Suprapubic skin (tissue), 4 donors: ENCODE data around the gene MAP2K6. TPM values are rescaled to one million over a fixed set of nuclear protein-coding genes. Genes with fewer than 3 reads are reported as not detected.

ENCODE experiments used
- DNase-seq, 2 donors: peaks; one replicate each; pipeline ENCODE4 v3.0.0-alpha.2; 2019; ENCODE audit warnings: low spot score in 2 of 2
- H3K27ac ChIP-seq: fragments of 200-600 bp; sonication (generic); one replicate; pipeline ENCODE4 v1.5.1; 2019
- H3K27me3 ChIP-seq: fragments of 200-600 bp; sonication (generic); one replicate; pipeline ENCODE4 v1.5.1; 2019
- H3K36me3 ChIP-seq: fragments of 200-600 bp; sonication (generic); one replicate; pipeline ENCODE4 v1.5.1; 2019
- H3K4me1 ChIP-seq: fragments of 200-600 bp; sonication (generic); one replicate; pipeline ENCODE4 v1.5.1; 2019
- H3K4me3 ChIP-seq: fragments of 200-600 bp; sonication (generic); one replicate; pipeline ENCODE4 v1.5.1; 2019; ENCODE audit warnings: mild to moderate bottlenecking
- H3K9me3 ChIP-seq: fragments of 200-600 bp; sonication (generic); one replicate; pipeline ENCODE4 v1.5.1; 2019
- CTCF ChIP-seq, 2 donors: fragments of 200-600 bp in 1 of 2; fragments of 450-650 bp in 1 of 2; sonication (generic) in 1 of 2; IDR thresholded peaks; one replicate each; pipeline ENCODE4 v1.5.1; 2016 to 2019; ENCODE audit warnings: antibody characterized with exemption in 2 of 2, mild to moderate bottlenecking in 1 of 2, moderate library complexity in 1 of 2
- EP300 ChIP-seq: sonication (generic); formaldehyde crosslinking; IDR thresholded peaks from one replicate; pipeline ENCODE4 v1.6.1; 2017; ENCODE audit warnings: antibody characterized with exemption
- POLR2A ChIP-seq, 2 donors: fragments of 450-650 bp; IDR thresholded peaks; one replicate each; pipeline ENCODE4 v1.6.1; 2017; ENCODE audit warnings: antibody characterized with exemption in 2 of 2, mild to moderate bottlenecking in 2 of 2, moderate library complexity in 2 of 2
- POLR2AphosphoS5 ChIP-seq, 3 donors: sonication (generic); formaldehyde crosslinking; IDR thresholded peaks; one replicate each; pipeline ENCODE4 v1.6.1; 2017; ENCODE audit warnings: antibody characterized with exemption in 3 of 3
- WGBS: methylation state at CpG from one replicate; pipeline ENCODE4 v1.1.5; 2018; 5-methylcytosine and 5-hydroxymethylcytosine counted together
- total RNA-seq, 4 donors: library from RNA; depleted of rRNA; stranded (reverse); fragments of >200 nt; gene quantifications; one replicate each; pipeline ENCODE4 v1.1.0, GENCODE V29; 2016

MAP2K6 gene
- total RNA-seq, 4 donors from 2014 or later = 2.4 to 6.3 (median 3.9) TPM

GRCh38 chr17:69450918-69451317 lies 36.4 kb downstream of the MAP2K6 start:
- 93% methylated on average over 7 of the region's 7 CpGs for WGBS
- no peak overlapping the region for H3K27ac ChIP-seq
- no peaks in the 10 kb centered on the region for H3K4me1 ChIP-seq
- DNase-seq = no peak
- no peaks in the 10 kb centered on the region for H3K36me3 ChIP-seq
- no peaks in the 10 kb centered on the region for H3K9me3 ChIP-seq
- TF ChIP-seq POLR2AphosphoS5 (IDR thresholded peaks at IDR 0.05) (no peak), EP300 (no peak), POLR2A (IDR thresholded peaks at IDR 0.05) (no peak), CTCF (IDR thresholded peaks at IDR 0.05) (no peak)
- H3K4me3 ChIP-seq = no peak overlapping the region
- H3K27me3 ChIP-seq = no peaks in the 10 kb centered on the region

- Histone ChIP-seq H3K4me3 (no peak overlapping the region), H3K27ac (no peak overlapping the region), H3K36me3 (no peaks in the 10 kb centered on the region), H3K4me1 (no peaks in the 10 kb centered on the region), H3K27me3 (no peaks in the 10 kb centered on the region), H3K9me3 (no peaks in the 10 kb centered on the region)
- WGBS = 94% methylated on average over 8 of the region's 8 CpGs
- no peak for DNase-seq
- no peak for TF ChIP-seq POLR2AphosphoS5 (IDR thresholded peaks at IDR 0.05)
- no peak for TF ChIP-seq CTCF (IDR thresholded peaks at IDR 0.05)
- no peak for TF ChIP-seq EP300
- TF ChIP-seq POLR2A (IDR thresholded peaks at IDR 0.05) = no peak
Observed at GRCh38 chr17:69451416-69452394, 37.2 kb downstream of the MAP2K6 start.

- H3K9me3 ChIP-seq = no peaks in the 10 kb centered on the region
- TF ChIP-seq EP300 (no peak), POLR2A (IDR thresholded peaks at IDR 0.05) (no peak), CTCF (IDR thresholded peaks at IDR 0.05) (no peak), POLR2AphosphoS5 (IDR thresholded peaks at IDR 0.05) (no peak)
- H3K27me3 ChIP-seq = no peaks in the 10 kb centered on the region
- no peak for DNase-seq
- no peak overlapping the region for H3K27ac ChIP-seq
- no peaks in the 10 kb centered on the region for H3K4me1 ChIP-seq
- H3K36me3 ChIP-seq = no peaks in the 10 kb centered on the region
- H3K4me3 ChIP-seq = no peak overlapping the region
- WGBS = 84% methylated on average over 8 of the region's 8 CpGs
Observed at GRCh38 chr17:69452664-69453260, 38.3 kb downstream of the MAP2K6 start.

GRCh38 chr17:69454051-69454450 lies 39.6 kb downstream of the MAP2K6 start:
- WGBS = 71% methylated on average over 4 of the region's 4 CpGs
- no peak for DNase-seq
- TF ChIP-seq POLR2A (IDR thresholded peaks at IDR 0.05) (no peak), EP300 (no peak), CTCF (IDR thresholded peaks at IDR 0.05) (no peak), POLR2AphosphoS5 (IDR thresholded peaks at IDR 0.05) (no peak)
- Histone ChIP-seq H3K27me3 (no peaks in the 10 kb centered on the region), H3K27ac (no peak overlapping the region), H3K4me1 (no peaks in the 10 kb centered on the region), H3K36me3 (no peaks in the 10 kb centered on the region), H3K9me3 (no peaks in the 10 kb centered on the region), H3K4me3 (no peak overlapping the region)

GRCh38 chr17:69455040-69455439 lies 40.5 kb downstream of the MAP2K6 start:
- 77% methylated on average over 1 of the region's 1 CpG for WGBS
- DNase-seq = no peak
- H3K9me3 ChIP-seq = no peaks in the 10 kb centered on the region
- H3K27me3 ChIP-seq = no peaks in the 10 kb centered on the region
- no peak overlapping the region for H3K27ac ChIP-seq
- H3K4me1 ChIP-seq = no peaks in the 10 kb centered on the region
- TF ChIP-seq POLR2A (IDR thresholded peaks at IDR 0.05) (no peak), CTCF (IDR thresholded peaks at IDR 0.05) (no peak), POLR2AphosphoS5 (IDR thresholded peaks at IDR 0.05) (no peak), EP300 (no peak)
- no peak overlapping the region for H3K4me3 ChIP-seq
- H3K36me3 ChIP-seq = no peaks in the 10 kb centered on the region
